Fibroblast of lung (primary cell): ENCODE data around the gene DAGLA. TPM values are rescaled to one million over a fixed set of nuclear protein-coding genes. Genes with fewer than 3 reads are reported as not detected.
"Not testable (repeated sequence)": the region's sequence is repeated elsewhere in the genome, so short reads cannot be mapped to it uniquely, and the experiment has no call there.

ENCODE experiments used
- DNase-seq, 2 donors: peaks; one replicate each; pipeline versions ENCODE4 v3.0.0 to v3.0.0-alpha.2; 2010; ENCODE audit warnings: low read depth in 2 of 2
- H2AFZ ChIP-seq: 2 replicates; pipeline ENCODE4 v1.5.1; 2012; ENCODE audit warnings: low read length, control low read depth, inconsistent platforms
- H3K27ac ChIP-seq: 2 replicates; pipeline ENCODE4 v1.5.1; 2011; ENCODE audit warnings: low read length, control low read depth; ENCODE audit not compliant: insufficient read depth
- H3K27me3 ChIP-seq: 2 replicates; pipeline ENCODE4 v1.5.1; 2011; ENCODE audit warnings: mild to moderate bottlenecking, low read length; ENCODE audit not compliant: control insufficient read depth, insufficient read depth
- H3K36me3 ChIP-seq: 2 replicates; pipeline ENCODE4 v1.5.1; 2011; ENCODE audit warnings: low read length; ENCODE audit not compliant: control insufficient read depth, insufficient read depth
- H3K4me1 ChIP-seq: 2 replicates; pipeline ENCODE4 v1.5.1; 2011; ENCODE audit warnings: low read length; ENCODE audit not compliant: control insufficient read depth, insufficient read depth; ENCODE audit errors: extremely low read depth
- H3K4me2 ChIP-seq: 2 replicates; pipeline ENCODE4 v1.5.1; 2011; ENCODE audit warnings: low read length, control low read depth; ENCODE audit not compliant: insufficient read depth; ENCODE audit errors: extremely low read depth
- H3K4me3 ChIP-seq, 4 experiments: fragments of 200-600 bp in 1 of 4; sonication (generic) in 1 of 4; replicated peaks in 1 of 4; 2 replicates each; pipeline ENCODE4 v1.5.1; 2011 to 2016; ENCODE audit warnings: low read length in 4 of 4, low read depth in 3 of 4, mild to moderate bottlenecking in 3 of 4, control low read depth in 2 of 4, inconsistent platforms in 1 of 4, mixed read lengths in 1 of 4; ENCODE audit not compliant: insufficient read depth in 1 of 4; ENCODE audit errors: control extremely low read depth in 1 of 4
- H3K79me2 ChIP-seq: 2 replicates; pipeline ENCODE4 v1.5.1; 2012; ENCODE audit warnings: mild to moderate bottlenecking, low read length, inconsistent platforms; ENCODE audit not compliant: control insufficient read depth, insufficient read depth
- H3K9ac ChIP-seq: 2 replicates; pipeline ENCODE4 v1.5.1; 2011; ENCODE audit warnings: mild to moderate bottlenecking, low read length, control low read depth; ENCODE audit not compliant: insufficient read depth
- H3K9me3 ChIP-seq: 2 replicates; pipeline ENCODE4 v1.5.1; 2012; ENCODE audit warnings: low read depth, low read length; ENCODE audit not compliant: control insufficient read depth, insufficient read depth
- H4K20me1 ChIP-seq: 2 replicates; pipeline ENCODE4 v1.5.1; 2011; ENCODE audit warnings: low read length; ENCODE audit not compliant: control insufficient read depth, insufficient read depth; ENCODE audit errors: extremely low read depth
- CTCF ChIP-seq, 2 donors: IDR thresholded peaks in 1 of 2; conservative IDR thresholded peaks in 1 of 2; 1 replicate in 1 of 2; 2 replicates in 1 of 2; pipeline ENCODE4 v1.5.1; 2011 to 2012; ENCODE audit warnings: low read length in 2 of 2, control low read depth in 1 of 2, inconsistent platforms in 1 of 2, low read depth in 1 of 2, mild to moderate bottlenecking in 1 of 2
- EZH2 ChIP-seq: IDR thresholded peaks from 2 replicates; pipeline ENCODE4 v1.5.1; 2012; ENCODE audit warnings: low read length, control low read depth, mild to moderate bottlenecking; ENCODE audit errors: missing control alignments
- polyA plus RNA-seq, 2 donors: library from polyadenylated mRNA; depleted of rRNA in 1 of 2; stranded (reverse) in 1 of 2; unstranded in 1 of 2; fragments of >200 nt; gene quantifications; 2 replicates each; pipeline ENCODE4 v1.2.1, GENCODE V29; 2011 to 2012; ENCODE audit warnings: missing spikeins in 1 of 2
- total RNA-seq: library from RNA; depleted of rRNA; stranded (reverse); fragments of >200 nt; gene quantifications from 2 replicates; pipeline ENCODE4 v1.2.1, GENCODE V29; 2014

The DAGLA gene
- total and polyA plus RNA-seq, 2 donors (not counting 1 experiment from before 2014, with no cell fraction given) = 1.00 to 2.0 TPM

- no peak for DNase-seq
- no peak overlapping the region for H2AFZ ChIP-seq
- H3K4me1 ChIP-seq = no peaks in the 10 kb centered on the region
- no peaks in the 10 kb centered on the region for H3K9me3 ChIP-seq
- H3K79me2 ChIP-seq = no peaks in the 10 kb centered on the region
- H3K36me3 ChIP-seq = no peaks in the 10 kb centered on the region
- no peak overlapping the region for H3K9ac ChIP-seq
- H4K20me1 ChIP-seq = no peaks in the 10 kb centered on the region
- no peak overlapping the region for H3K27ac ChIP-seq
- no peak overlapping the region for H3K4me2 ChIP-seq
- peaks cover 8% of the 10 kb centered on the region for H3K27me3 ChIP-seq
- TF ChIP-seq CTCF (conservative IDR thresholded peaks at IDR 0.05 in 1 of 2, IDR thresholded peaks at IDR 0.05 in 1 of 2; ENCODE audit: low read depth in 1 of 2, low read length in 2 of 2) (no peak), EZH2 (no peak)
- H3K4me3 ChIP-seq = no peak overlapping the region
Measured at GRCh38 chr11:61654397-61654829, 25.8 kb upstream of the DAGLA start.

- H3K4me2 ChIP-seq, H4K20me1 ChIP-seq, H3K4me3 ChIP-seq, H3K27ac ChIP-seq, H2AFZ ChIP-seq, DNase-seq, H3K4me1 ChIP-seq, H3K79me2 ChIP-seq, H3K27me3 ChIP-seq, H3K9ac ChIP-seq, H3K9me3 ChIP-seq, H3K36me3 ChIP-seq: not testable (repeated sequence)
Measured at GRCh38 chr11:61655266-61656159, 24.7 kb upstream of the DAGLA start.

GRCh38 chr11:61656347-61657077 lies 23.7 kb upstream of the DAGLA start:
- Histone ChIP-seq H3K27ac (no peak overlapping the region), H3K27me3 (peaks cover 9% of the 10 kb centered on the region), H3K4me1 (no peaks in the 10 kb centered on the region), H4K20me1 (no peaks in the 10 kb centered on the region), H2AFZ (no peak overlapping the region), H3K79me2 (no peaks in the 10 kb centered on the region), H3K4me2 (no peak overlapping the region), H3K9ac (no peak overlapping the region), H3K4me3 (no peak overlapping the region), H3K36me3 (no peaks in the 10 kb centered on the region), H3K9me3 (no peaks in the 10 kb centered on the region)
- DNase-seq = no peak
- TF ChIP-seq CTCF (conservative IDR thresholded peaks at IDR 0.05 in 1 of 2, IDR thresholded peaks at IDR 0.05 in 1 of 2; ENCODE audit: low read depth in 1 of 2, low read length in 2 of 2) (no peak), EZH2 (no peak)
